Testis (tissue), 3 donors: ENCODE data around the gene FBXL15. TPM values are rescaled to one million over a fixed set of nuclear protein-coding genes. Genes with fewer than 3 reads are reported as not detected.
A peak's percentile ranks its signal among the peaks of the same experiment; 100 is the strongest.

Source experiments
- DNase-seq: peaks from one replicate; pipeline ENCODE4 v3.0.0-alpha.2; 2019
- H3K27ac ChIP-seq, 2 donors: fragments of 200-600 bp; sonication (generic); one replicate each; pipeline ENCODE4 v1.5.1; 2019
- H3K27me3 ChIP-seq: fragments of 200-600 bp; sonication (generic); one replicate; pipeline ENCODE4 v1.5.1; 2019
- H3K36me3 ChIP-seq: fragments of 200-600 bp; sonication (generic); one replicate; pipeline ENCODE4 v1.5.1; 2017; ENCODE audit warnings: low read depth; ENCODE audit errors: missing control alignments
- H3K4me1 ChIP-seq: fragments of 200-600 bp; sonication (generic); one replicate; pipeline ENCODE4 v1.5.1; 2019
- H3K4me3 ChIP-seq, 2 donors: fragments of 200-600 bp; sonication (generic); one replicate each; pipeline ENCODE4 v1.5.1; 2017 to 2019
- H3K9me3 ChIP-seq: fragments of 200-600 bp; sonication (generic); one replicate; pipeline ENCODE4 v1.5.1; 2017
- POLR2A ChIP-seq: fragments of 450-650 bp; IDR thresholded peaks from one replicate; pipeline ENCODE4 v1.6.1; 2017; ENCODE audit warnings: antibody characterized with exemption, mild to moderate bottlenecking, moderate library complexity
- WGBS, 2 donors: methylation state at CpG; one replicate each; pipeline ENCODE4 v1.1.5; 2018; 5-methylcytosine and 5-hydroxymethylcytosine counted together
- intact Hi-C: fragments of 100-400 bp; cut with DNase I; formaldehyde crosslinking; loops from one replicate; pipeline ENCODE4 v1.15.1; 2023; ENCODE audit warnings: low total_unique reads
- polyA plus RNA-seq: library from polyadenylated mRNA; stranded (reverse); fragments of 350-450 nt; fragmentation: Illumina TruSeq; extraction: RNeasy Lipid Tissue Mini Kit (QIAGEN cat#74804); gene quantifications from one replicate; pipeline ENCODE4 v1.2.3, GENCODE V29; 2014; ENCODE audit warnings: low read depth, low replicate concordance; ENCODE audit not compliant: insufficient read depth
- total RNA-seq, 2 donors: library from RNA; depleted of rRNA; stranded (reverse); fragments of >200 nt; gene quantifications; one replicate each; pipeline ENCODE4 v1.2.3, GENCODE V29; 2016
- TF ChIP-seq, protein P1 (sequence below), 3 experiments: fragments of 450-650 bp in 2 of 3; fragments of 200-600 bp in 1 of 3; sonication (generic) in 1 of 3; IDR thresholded peaks; one replicate each; pipeline ENCODE4 v1.5.1; 2016 to 2019; ENCODE audit warnings: antibody characterized with exemption in 3 of 3, mild to moderate bottlenecking in 2 of 3, moderate library complexity in 1 of 3

Gene FBXL15
- total and polyA plus RNA-seq, 3 donors from 2014 or later: 9.2 to 32.2 (median 28.9) TPM

DNA sequence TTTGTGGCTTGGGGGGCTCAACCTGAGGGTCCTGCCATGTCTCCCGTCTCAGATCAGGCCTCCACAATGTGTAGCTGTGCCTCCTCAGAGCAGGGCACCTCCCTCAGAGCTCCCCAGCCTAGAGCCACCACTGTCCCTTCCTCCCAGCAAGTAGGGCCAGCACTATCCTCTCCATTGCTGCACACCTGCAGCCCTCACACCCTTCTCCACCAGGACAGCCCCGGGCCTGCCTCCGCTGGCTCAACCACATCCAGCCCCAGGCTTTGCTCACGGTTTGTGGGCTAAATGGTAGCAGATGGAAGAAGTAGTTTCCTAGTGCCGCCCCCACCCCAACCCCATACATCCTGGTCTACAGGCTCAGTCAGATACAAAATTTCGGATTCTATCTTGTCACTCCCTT lies 15.0 kb upstream of the FBXL15 start:
- no peak overlapping the region for H3K4me3 ChIP-seq
- intact Hi-C loops: no loop called here
- H3K27me3 ChIP-seq: no peaks in the 10 kb centered on the region
- H3K27ac ChIP-seq: no peak overlapping the region
- H3K36me3 ChIP-seq: no peaks in the 10 kb centered on the region
- H3K4me1 ChIP-seq: peaks cover 10% of the 10 kb centered on the region
- DNase-seq: no peak
- TF ChIP-seq POLR2A: no peak
- TF ChIP-seq, protein P1, sequence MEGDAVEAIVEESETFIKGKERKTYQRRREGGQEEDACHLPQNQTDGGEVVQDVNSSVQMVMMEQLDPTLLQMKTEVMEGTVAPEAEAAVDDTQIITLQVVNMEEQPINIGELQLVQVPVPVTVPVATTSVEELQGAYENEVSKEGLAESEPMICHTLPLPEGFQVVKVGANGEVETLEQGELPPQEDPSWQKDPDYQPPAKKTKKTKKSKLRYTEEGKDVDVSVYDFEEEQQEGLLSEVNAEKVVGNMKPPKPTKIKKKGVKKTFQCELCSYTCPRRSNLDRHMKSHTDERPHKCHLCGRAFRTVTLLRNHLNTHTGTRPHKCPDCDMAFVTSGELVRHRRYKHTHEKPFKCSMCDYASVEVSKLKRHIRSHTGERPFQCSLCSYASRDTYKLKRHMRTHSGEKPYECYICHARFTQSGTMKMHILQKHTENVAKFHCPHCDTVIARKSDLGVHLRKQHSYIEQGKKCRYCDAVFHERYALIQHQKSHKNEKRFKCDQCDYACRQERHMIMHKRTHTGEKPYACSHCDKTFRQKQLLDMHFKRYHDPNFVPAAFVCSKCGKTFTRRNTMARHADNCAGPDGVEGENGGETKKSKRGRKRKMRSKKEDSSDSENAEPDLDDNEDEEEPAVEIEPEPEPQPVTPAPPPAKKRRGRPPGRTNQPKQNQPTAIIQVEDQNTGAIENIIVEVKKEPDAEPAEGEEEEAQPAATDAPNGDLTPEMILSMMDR (IDR thresholded peaks at IDR 0.05): no peak
- H3K9me3 ChIP-seq: no peaks in the 10 kb centered on the region
- WGBS, 2 donors: 83 to 87% methylated on average over 5 to 6 of the region's 6 CpGs

DNA sequence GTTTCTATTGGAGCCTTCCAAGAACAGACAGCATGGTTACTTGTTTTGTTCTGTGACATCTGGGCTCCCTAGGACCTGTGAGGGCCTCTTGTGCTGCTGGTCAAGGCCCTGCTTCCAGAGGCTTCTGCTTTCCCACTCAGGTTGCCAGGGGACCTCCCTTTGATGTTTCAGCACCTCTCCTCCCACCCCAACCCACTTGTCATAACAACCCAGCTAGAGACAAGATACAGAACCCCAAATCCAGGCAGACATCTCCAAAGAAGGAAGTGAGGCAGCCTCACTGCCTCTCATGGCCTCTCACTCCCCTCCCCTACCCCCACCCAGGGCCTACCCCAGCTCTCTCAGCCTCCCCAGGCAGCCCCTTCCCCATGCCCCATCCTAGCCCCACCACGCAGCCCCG lies 13.8 kb upstream of the FBXL15 start:
- Histone ChIP-seq H3K4me1 (peaks cover 10% of the 10 kb centered on the region), H3K36me3 (no peaks in the 10 kb centered on the region), H3K4me3 (no peak overlapping the region), H3K9me3 (no peaks in the 10 kb centered on the region), H3K27me3 (no peaks in the 10 kb centered on the region), H3K27ac (no peak overlapping the region)
- TF ChIP-seq POLR2A: no peak
- TF ChIP-seq, protein P1 (IDR thresholded peaks at IDR 0.05): no peak
- intact Hi-C loops: no loop called here
- WGBS, 2 donors: 88 to 96% methylated on average over 2 of the region's 2 CpGs
- DNase-seq: no peak

DNA sequence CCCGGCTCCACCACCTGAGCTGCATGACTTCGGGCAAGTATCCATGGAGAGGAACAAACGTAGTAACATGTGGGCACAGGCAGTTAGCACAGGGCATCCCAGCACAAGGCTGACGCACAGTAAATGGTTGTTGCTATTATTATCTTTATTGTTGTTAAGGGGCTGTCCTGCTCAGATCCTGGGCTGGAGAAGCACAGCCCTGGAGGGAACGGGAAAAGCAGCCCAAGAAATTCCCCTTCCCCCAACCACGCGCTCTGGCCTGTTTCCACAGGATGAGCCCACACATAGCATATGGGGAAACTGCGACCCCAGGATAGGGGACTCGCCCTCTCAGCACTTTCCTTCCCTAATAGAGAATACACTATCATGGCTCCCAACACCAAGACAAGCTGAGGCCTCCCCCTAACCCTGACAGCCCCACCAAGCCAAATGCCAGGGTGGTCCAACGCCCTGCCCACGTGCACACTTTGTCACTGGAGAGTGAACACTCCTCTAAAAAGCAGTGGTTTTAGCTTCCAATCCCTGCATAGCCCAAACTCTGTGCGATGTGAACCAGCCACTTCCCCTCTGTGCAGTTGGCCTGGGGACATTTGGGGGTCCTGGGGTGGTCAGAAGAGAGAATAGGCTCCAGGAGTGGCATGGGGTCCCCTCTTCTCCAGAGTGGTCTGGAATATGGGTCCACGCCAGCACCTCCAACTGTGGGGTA lies 13.1 kb upstream of the FBXL15 start:
- H3K27ac ChIP-seq: no peak overlapping the region
- intact Hi-C loops: no loop called here
- DNase-seq: no peak
- 79 to 84% methylated on average over 12 to 13 of the region's 13 CpGs for WGBS, 2 donors
- H3K9me3 ChIP-seq: no peaks in the 10 kb centered on the region
- H3K4me1 ChIP-seq: peaks cover 10% of the 10 kb centered on the region
- no peak overlapping the region for H3K4me3 ChIP-seq
- H3K27me3 ChIP-seq: no peaks in the 10 kb centered on the region
- H3K36me3 ChIP-seq: no peaks in the 10 kb centered on the region
- no peak for TF ChIP-seq POLR2A
- TF ChIP-seq, protein P1 (IDR thresholded peaks at IDR 0.05): no peak

DNA sequence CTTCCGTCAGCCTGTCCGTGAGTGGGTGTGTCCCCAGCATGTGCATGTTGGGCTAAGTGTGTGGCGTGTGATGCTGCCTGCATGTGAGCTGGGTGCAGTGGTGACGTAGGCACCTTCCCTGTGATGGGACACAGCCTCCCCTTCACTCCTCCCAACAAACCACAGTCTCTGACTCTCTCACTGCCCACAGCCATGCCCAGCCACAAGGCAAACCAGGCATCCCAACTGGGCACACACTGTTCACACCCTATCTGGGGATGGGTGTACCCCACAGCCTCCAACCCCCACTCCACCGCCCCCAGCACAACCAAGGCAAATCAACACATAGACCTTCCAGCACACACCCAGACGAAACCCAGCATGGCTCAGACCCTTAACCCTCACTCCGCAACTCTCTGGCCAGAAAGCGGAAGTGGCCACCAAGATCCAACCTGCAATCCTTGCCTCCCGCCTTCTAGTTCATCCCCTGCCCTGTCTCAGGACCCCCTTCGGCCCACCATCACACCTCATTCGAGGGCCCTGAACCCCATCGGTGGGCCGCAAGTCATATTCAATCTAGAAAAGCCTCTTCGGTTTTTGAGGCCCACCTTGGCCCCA lies 12.4 kb upstream of the FBXL15 start:
- Histone ChIP-seq H3K27me3 (no peaks in the 10 kb centered on the region), H3K4me3 (peak overlapping the region; percentile 39 to 47), H3K27ac (peak overlapping the region; percentile 29 to 39), H3K9me3 (no peaks in the 10 kb centered on the region), H3K4me1 (peaks cover 10% of the 10 kb centered on the region), H3K36me3 (no peaks in the 10 kb centered on the region)
- WGBS, 2 donors: 38 to 43% methylated on average over 13 to 14 of the region's 14 CpGs
- intact Hi-C loops: no loop called here
- DNase-seq: no peak
- TF ChIP-seq, protein P1 (IDR thresholded peaks at IDR 0.05): no peak
- TF ChIP-seq POLR2A: no peak
